HCEC 1CT (cell line): ENCODE measurements around the gene DYRK1B.

ENCODE experiments used
- DNase-seq: peaks from one replicate; pipeline ENCODE4 v3.0.0-alpha.2; 2017

DYRK1B gene

DNA sequence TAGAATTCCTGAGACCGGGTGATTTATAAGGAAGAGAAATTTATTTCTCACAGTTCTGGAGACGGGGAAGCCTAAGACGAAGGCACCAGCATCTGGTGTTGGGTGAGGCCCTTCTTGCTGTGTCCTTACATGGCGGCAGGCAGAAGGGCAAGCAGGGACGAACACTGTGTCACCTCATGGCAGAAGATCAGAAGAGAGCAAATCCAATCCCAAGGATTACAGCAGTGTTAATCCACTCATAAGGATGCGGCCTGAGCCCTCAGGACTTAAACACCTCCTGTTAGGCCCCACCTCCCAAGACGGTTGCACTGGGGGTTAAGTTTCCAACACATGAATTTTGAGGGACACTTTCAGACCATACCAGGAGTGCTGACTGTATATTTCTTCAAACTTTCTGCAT is 18.9 kb upstream of the DYRK1B start:
- DNase-seq, result no peak

- no peak for DNase-seq
These were observed 16.9 kb upstream of the DYRK1B start for GRCh38 chr19:39850892-39851291.

- no peak for DNase-seq
These were observed 14.4 kb upstream of the DYRK1B start for GRCh38 chr19:39848392-39848791.

DNA sequence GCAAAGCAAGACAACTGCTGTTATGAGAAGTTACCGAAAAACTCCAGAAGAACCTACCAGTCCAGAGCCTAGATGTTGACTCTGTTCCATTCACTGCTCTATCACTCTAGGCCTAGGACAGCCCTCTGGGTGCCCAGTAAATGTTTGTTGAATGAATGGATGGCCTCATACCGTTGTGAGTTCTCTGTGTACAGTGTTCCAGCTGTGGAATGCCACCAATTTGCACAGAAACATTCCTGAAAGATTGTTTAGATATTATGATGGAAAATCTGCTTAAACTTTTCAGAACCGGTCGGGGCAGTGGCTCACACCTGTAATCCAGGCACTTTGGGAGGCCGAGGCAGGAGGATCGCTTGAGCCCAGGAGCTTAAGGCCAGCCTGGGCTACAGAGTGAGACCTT is 13.6 kb upstream of the DYRK1B start:
- DNase-seq, result no peak

DNA sequence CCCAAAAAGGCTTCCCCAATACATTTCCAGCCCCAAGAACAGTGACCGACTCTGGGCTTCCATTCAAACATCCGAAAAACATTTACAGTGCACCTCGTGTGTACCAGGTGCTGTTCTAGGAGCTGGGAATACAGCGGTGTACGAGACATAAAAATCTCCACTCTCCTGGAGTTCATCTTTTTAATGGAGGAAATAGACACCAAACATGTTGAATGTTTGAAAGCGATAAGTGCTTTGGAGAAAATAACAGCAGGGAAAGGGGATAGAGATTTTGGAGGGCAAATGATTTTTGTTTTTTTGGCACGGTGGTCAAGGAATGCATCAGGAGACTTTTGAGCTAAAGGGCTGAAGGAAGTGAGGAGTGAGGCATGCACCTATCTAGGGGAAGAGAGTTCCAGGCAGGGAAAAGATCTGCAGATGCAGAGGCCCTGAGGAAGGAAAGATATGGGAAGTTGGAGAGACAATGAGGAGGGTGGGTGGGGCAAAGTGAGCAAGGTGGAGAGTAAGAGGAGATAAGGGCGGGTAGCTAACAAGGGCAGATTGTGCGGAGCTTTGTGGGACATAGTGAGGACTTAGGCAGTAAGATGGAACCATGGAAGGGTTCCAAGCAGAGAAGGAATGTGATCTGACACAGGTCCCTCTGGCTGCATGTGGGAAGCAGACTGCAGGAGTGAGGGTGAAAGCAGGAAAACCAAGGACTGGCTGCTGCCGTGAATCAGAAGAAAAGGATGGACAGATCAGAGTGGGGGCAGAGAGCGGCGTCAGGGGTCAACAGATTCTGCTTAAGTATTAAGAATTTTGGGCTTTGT is 12.9 kb upstream of the DYRK1B start:
- DNase-seq, result no peak

DNA sequence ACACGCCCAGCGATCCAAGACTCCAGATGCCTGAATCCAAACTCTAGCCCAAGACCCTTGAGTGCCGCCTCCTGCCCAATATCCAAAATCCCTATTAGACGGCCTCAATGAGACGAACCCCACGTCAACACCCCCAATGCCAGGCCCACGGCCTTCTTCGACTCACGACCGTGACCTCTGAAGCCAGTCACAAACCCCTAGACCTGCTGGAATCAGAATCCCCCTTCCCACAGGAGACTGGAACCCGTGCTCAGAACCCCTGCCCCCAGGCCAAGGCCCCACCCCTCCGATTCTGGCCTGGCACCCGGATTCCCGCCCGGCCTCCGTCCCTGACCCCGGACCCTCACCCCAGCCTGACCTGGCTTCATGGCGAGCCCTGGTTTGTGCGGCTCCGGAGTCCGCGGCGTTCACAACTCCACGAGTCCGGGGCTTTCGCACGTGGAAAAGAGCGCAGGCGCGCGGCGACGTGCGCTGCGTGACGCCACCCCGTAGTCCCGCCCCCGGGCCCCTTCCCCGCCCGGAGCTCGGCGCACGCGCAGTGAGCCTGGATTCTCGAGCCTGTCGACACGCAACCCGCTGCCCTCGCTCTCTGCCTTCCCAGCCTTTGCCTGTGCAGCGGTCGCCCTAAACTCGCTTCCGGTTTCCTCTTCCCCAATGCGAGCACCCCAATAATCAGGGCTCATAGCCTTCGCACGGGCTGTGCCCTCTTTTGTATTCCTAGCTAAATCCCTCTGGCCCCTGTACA is 12.1 kb upstream of the DYRK1B start, which contains the start of gene FBL:
Gene FBL, minus strand, starts transcription at position 447 of the 745 bp plus-strand sequence. Its CDS starts 79 bp downstream, at position 368.
- peak; percentile 89 for DNase-seq

DNA sequence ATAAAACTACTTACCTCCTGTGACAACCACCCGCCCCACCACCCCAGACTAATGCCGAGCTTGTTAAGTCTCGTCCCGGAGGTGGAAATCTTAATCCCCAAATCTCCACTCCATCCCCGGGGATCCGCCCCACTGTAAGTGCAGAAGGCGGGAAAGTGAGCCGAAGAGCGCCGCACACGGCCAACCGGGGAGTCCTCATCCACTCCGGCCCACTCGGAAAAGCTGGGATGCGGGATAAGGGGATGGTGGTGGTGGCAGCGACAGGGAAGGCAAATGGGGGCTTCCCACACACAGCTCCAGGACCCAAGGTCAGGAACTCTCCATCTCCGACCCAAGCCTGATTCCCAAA is 11.6 kb upstream of the DYRK1B start:
- DNase-seq, result peak; percentile 32

- DNase-seq, result no peak
These were observed 11.2 kb upstream of the DYRK1B start for GRCh38 chr19:39845172-39845571.

DNA sequence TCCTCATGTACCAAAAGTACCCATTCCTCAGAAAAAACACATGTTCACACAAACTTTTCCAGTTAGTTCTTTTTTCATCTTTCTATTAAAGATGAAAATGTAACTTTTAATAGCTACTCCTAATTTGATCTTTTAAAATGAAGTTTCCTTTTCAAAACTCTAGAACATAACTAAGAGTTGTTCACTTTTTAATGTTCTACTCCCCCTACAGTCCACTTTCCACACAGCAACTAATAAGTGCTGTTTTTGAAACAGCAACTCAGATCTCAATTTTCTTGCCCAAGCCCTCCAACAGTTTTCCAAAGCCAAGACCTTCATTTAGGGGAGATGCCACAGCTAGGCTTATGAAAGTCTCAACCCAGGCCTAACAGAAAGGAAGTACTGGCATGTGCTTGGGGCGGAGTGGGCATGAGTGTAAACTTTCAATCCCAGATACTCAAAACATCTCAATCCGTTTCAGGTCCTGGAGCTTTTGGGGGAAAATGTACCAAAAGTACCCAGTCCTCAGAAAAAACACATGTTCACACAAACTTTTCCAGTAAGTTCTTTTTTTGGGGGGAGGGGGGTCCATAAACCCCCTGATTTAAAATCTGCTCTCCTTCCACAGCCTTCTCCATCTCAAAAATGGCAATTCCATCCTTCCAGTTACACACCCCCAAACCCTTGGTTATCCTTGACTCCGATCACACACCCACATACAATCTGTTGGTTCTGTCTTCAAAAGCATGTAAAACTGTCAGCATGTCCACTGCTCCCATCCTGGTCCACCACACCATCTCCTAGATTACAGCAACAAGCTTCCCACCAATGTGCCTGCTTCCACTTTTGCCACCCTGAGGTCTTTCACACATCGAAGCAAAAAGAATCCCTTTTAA is 10.2 kb upstream of the DYRK1B start:
- DNase-seq, result peak; percentile 28

DNA sequence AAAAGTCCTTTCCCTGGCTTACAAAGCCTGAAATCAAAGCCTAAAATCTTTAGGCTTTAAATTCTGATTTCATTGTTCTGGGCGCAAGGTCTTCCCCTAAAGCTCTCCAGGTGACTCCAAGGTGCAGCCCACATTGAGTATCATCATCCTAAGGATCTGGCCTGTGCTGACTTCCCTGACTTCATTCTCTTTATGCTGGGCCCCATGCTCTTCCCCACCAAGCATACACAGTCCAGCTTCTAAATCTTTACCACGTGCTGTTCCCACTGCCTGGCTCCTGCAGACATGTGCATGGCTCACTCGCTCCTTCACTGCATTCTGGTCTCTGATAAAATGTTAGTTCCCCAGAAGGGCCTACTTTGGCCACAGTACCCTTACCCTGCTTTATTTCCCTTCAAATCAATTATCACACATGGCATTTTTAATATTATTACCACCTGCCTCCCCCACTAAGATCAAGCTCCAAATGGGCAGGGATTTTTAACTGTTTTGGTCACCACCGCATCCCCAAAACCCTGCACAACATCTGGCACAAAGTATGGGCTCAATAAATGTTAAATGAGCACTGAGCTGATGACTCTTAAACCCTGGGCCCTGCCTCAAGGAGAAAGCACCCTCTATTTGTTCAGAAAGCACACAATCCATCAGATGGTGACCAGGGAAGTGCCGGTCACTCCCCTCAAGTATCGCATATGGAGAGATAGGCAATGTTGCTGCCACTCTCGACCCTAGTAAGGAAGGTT is 8.9 kb upstream of the DYRK1B start:
- no peak for DNase-seq

- DNase-seq, result no peak
These were observed 7.1 kb upstream of the DYRK1B start for GRCh38 chr19:39841041-39841440.

- DNase-seq, result no peak
These were observed 6.5 kb upstream of the DYRK1B start for GRCh38 chr19:39840492-39840891.

- DNase-seq, result no peak
These were observed 5.8 kb upstream of the DYRK1B start for GRCh38 chr19:39839678-39840327.

GRCh38 chr19:39838569-39838968 is 4.6 kb upstream of the DYRK1B start:
- DNase-seq, result no peak

- no peak for DNase-seq
These were observed 4.0 kb upstream of the DYRK1B start for GRCh38 chr19:39837978-39838377.

- no peak for DNase-seq
These were observed 402 bp upstream of the DYRK1B start for GRCh38 chr19:39834287-39834841.

DNA sequence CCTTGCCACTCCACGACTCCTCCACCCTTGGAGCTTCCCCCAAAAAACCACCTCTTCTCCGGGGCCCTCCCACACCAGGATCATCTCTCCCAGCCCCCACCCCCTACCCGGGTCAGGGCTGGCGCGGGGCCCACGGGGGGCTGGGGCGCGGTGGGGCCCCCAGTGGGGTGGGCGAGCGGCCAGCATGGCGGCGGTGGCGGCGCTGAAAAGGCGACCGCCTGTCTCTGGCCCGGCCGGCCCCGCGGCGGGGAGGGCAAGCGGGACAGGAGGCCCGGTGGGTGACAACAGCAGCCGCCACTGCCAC is 850 bp downstream of the DYRK1B start:
- no peak for DNase-seq

- DNase-seq, result no peak
These were observed 1.4 kb downstream of the DYRK1B start for GRCh38 chr19:39832341-39833083.

DNA sequence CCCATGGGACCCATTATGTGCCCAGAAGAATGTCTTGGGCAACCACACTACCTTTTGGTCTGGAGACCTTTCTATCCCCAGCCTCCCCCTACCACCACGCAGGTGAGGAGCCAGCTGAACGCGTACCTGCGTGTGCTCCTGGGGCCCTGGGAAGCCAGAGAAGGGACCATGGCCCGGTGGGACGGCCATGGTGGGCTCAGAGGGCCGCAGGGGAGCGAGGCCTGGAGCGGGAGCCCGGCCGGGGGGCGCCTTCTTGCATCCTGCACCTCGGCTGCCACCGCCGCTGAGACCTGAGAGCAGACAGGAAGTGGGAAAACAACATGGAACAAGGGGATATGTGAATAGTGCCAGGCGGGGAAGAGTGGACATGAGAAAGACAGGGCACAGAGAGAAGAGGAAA is 2.3 kb downstream of the DYRK1B start:
- no peak for DNase-seq

- DNase-seq, result no peak
These were observed 3.1 kb downstream of the DYRK1B start for GRCh38 chr19:39830847-39831246.

DNA sequence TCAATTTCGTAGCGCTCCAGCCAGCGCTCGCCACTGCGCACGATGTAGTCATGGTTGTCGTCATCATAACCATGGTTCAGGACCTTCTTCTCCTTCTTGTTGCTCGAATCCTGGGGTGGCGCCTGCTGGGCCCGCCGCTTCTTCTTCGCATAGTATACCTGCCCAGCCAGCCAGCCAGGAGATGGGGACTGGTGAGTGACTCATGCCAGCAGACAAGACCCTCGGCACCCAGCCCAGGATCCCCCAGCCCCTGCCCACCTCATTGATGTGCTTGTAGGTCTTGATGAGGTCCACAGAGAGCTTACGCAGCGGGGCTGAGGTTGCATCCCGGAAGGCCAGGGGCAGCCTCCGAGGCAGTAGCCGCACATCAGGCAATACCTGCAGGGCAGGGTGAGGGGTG is 3.6 kb downstream of the DYRK1B start:
- DNase-seq, result no peak
